ENCODE results near the gene C17orf58. TPM values are rescaled to one million over a fixed set of nuclear protein-coding genes. Genes with fewer than 3 reads are reported as not detected.

Gene C17orf58
- polyA plus RNA-seq, 2 donors, result 7.5 to 8.6 TPM

Other genes starting within 250 kb of the C17orf58 start
- 10 to 100 TPM; 14.5 to 17.8 TPM for gene BPTF, start 171.0 kb downstream of the C17orf58 start, polyA plus RNA-seq
- 10 to 100 TPM; 16.1 to 49.4 TPM for gene KPNA2, start 39.3 kb upstream of the C17orf58 start, polyA plus RNA-seq

Measured in esophagus (tissue), 2 donors.